Spleen (tissue), 7 donors: ENCODE measurements around the gene OXTR.

ENCODE experiments used
- CTCF ChIP-seq, 11 experiments: fragments of 200-600 bp in 7 of 11; fragments of 450-650 bp in 4 of 11; sonication (generic) in 4 of 11; IDR thresholded peaks in 8 of 11; conservative IDR thresholded peaks in 3 of 11; 1 replicate in 7 of 11; 2 replicates in 4 of 11; pipeline versions ENCODE4 v1.4.0 to v1.8.0; 2016 to 2021; ENCODE audit warnings: antibody characterized with exemption in 11 of 11, inconsistent platforms in 4 of 11, mild to moderate bottlenecking in 1 of 11
- POLR2A ChIP-seq, 3 donors: fragments of 450-650 bp; IDR thresholded peaks; one replicate each; pipeline ENCODE4 v1.5.1; 2017; ENCODE audit warnings: antibody characterized with exemption in 3 of 3, mild to moderate bottlenecking in 1 of 3
- donor health status: DM: no; HTN: no; CAD: no; lungs with moderate emphysema.
- donor health status: DM: no; HTN: no; CAD: no.
- donor health status: DM: no; HTN: no; CAD: no.

- no peak for TF ChIP-seq CTCF (IDR thresholded peaks at IDR 0.05 in 8 of 11, conservative IDR thresholded peaks at IDR 0.05 in 3 of 11)
- TF ChIP-seq POLR2A (IDR thresholded peaks at IDR 0.05): no peak
Measured at GRCh38 chr3:8737301-8737700, 32.1 kb downstream of the OXTR start.
